ENCODE results near the gene YIPF3.
A peak's percentile ranks its signal among the peaks of the same experiment; 100 is the strongest.
"Not testable (repeated sequence)": the region's sequence is repeated elsewhere in the genome, so short reads cannot be mapped to it uniquely, and the experiment has no call there.

The YIPF3 gene

GRCh38 chr6:43509142-43509983, 7.4 kb downstream of the YIPF3 start:
- no peak for DNase-seq (ENCODE audit: low spot score)

DNA sequence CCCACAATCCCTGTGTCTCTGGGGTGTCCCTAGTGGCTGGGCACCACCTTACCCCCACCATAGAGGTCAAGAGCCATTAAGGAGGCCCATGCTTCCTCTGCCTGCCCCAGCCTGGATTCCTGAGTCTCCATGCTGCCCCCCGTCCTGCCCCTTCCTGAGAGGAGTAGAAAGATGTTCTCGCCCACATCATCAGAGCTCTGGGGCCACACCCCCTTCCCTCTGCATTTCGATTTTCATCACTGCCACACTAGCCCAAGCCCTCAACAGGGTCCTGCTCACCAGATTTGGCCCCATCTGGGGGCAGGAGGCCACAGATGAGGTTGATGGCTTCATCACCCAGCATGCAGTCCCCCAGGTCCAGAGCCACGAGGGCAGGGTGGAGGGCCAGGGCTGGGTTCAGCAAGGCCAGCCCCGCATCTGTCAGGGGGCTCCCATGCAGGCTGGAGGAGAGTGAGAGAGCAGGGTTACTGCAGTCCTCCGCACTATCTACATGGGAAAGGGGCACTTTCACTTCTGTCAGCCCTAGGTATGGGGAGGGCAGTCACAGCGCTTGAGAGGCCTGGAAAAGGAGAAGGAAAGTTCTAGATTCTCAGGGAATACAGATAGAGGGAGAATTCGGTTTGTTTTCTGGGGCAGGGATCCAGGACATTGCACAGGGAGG, 8.1 kb downstream of the YIPF3 start:
- no peak for DNase-seq (ENCODE audit: low spot score)

DNA sequence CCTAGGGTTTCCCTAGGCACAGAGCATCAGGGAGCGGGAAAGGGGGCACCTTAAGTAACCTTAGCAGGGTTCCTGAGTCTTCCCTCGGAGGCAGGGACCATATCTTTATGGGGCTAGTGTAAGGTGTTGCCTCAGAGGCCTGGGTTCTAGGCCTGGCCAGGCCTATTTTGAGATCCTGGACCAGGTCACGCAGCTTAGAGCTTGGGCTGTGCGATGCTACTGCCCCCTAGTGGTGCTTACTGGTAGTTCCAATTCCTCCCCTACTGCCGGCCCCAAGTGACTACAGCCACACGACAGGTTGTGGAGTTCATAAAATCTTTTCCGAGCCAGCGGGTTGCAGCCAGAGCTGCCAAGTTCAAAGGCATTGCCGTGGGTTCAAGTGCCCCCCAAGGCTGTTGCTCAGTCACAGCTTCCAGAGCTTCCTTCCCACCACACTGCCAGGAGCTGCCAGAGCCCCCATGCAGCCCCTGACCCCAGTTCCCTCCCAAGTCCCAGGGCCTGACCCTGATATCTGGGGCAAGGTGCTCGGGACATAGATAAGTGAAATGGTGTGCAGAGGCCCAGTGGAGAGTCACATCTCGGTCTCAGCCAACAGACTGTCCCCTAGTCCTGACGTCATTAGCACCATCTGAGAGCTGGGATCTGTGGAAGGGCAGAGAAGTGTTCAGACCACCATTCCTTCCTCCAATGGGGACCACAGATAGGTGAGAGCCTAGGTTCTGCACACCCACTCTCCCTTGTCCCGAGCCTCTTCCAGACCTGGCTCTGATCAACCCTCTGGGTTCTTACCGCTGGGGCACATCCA, 9.9 kb downstream of the YIPF3 start:
- peak; percentile 75 for DNase-seq (ENCODE audit: low spot score)

DNA sequence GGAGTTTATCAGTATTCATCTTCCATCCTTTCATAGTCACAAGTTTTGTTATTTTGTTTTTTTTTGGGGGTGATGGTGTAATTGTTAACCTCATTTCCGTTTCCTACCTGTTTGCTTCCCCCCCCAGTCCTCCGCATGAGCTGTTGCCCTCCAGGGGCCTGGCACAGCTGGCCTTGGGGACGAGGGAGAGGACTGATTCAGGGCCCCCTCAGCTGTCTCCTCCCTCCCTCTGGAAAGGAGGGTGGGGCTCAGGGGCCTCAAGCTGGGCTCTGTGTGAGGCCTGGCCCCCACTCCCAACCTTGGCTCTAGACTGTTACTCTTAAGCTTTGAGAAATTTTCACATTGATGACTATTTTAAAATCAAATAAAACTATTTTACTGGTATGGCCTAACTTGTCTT, 10.6 kb downstream of the YIPF3 start:
- no peak for DNase-seq (ENCODE audit: low spot score)

DNA sequence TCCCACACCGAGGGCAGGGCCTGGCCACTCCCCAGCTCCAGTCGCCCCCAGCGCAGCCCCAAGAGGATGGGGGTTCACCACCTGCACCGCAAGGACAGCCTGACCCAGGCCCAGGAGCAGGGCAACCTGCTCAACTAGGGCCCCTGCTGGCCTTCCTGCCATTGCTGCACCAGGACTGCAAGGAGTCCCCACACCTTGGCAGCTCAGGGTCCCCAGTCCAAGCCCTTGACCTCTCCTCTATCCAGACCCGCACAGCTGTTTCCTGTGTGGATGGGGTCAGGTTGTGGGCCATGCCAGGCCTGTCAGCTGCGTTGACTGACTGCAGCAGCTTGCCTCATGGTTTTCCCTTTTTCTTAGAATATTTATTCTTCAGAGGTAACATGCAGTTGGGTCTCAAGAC, 11.0 kb downstream of the YIPF3 start:
- DNase-seq (ENCODE audit: low spot score): no peak

GRCh38 chr6:43504756-43505593, 11.8 kb downstream of the YIPF3 start:
- no peak for DNase-seq (ENCODE audit: low spot score)

- DNase-seq (ENCODE audit: low spot score): no peak
Measured at GRCh38 chr6:43503443-43503842, 13.3 kb downstream of the YIPF3 start.

- no peak for DNase-seq (ENCODE audit: low spot score)
Measured at GRCh38 chr6:43502666-43503065, 14.1 kb downstream of the YIPF3 start.

GRCh38 chr6:43500921-43501320, 15.8 kb downstream of the YIPF3 start:
- DNase-seq (ENCODE audit: low spot score): no peak

- DNase-seq (ENCODE audit: low spot score): no peak
Measured at GRCh38 chr6:43499028-43499815, 17.5 kb downstream of the YIPF3 start.

- not testable (repeated sequence) for DNase-seq (ENCODE audit: low spot score)
Measured at GRCh38 chr6:43498291-43498690, 18.4 kb downstream of the YIPF3 start.

DNA sequence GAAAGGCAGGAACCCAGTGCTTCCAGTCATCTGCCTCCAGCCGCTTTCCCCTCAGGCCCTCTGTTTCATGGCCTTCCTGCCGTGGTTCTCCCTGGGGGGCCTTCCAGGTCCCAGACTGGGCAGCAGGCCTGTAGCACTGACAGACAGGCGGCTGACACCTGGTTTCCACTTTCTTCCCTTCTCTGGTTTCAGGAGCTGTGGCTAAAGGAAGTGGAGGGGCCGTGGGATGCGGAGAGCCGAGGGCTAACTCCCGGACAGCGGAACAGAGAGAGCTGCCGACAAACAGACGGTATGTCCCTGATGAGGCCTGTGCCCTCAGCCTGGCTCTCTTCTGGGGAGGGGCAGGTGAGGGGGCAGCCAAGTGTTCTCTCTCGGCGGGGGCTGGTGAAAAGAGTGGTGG, 19.0 kb downstream of the YIPF3 start:
- DNase-seq (ENCODE audit: low spot score): no peak

- no peak for DNase-seq (ENCODE audit: low spot score)
Measured at GRCh38 chr6:43497129-43497396, 19.7 kb downstream of the YIPF3 start.

GRCh38 chr6:43496370-43497128, 20.2 kb downstream of the YIPF3 start:
- DNase-seq (ENCODE audit: low spot score): no peak

DNA sequence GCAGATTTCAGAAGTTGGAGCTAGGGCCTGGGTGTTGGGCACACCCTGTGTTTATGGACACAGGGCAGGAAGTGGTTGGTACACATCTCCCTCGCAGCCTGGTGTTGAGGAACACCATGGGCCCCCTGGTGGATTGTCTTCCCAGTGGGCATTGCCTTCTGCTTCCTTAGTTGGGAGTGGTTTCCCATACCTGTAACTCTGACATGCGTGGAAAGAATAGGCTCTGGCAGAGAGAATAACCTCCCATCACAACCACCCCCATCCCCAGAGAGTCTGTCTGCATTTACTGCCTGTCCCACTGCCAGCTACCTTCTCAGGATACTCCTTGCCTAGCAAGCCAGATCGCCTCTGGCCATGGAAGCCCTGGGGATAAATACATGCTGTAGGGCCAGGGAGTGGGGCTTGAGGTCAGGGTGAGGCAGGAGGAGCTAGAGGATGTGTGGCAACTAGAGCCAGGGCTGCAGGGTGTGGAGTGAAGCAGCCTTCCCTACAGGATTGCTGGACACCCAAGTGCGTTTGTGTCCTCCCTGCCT, 21.3 kb downstream of the YIPF3 start:
- DNase-seq (ENCODE audit: low spot score): no peak

GRCh38 chr6:43494766-43495165, 22.0 kb downstream of the YIPF3 start:
- DNase-seq (ENCODE audit: low spot score): no peak

- no peak for DNase-seq (ENCODE audit: low spot score)
Measured at GRCh38 chr6:43494321-43494720, 22.4 kb downstream of the YIPF3 start.

GRCh38 chr6:43493833-43494232, 22.9 kb downstream of the YIPF3 start:
- no peak for DNase-seq (ENCODE audit: low spot score)

DNA sequence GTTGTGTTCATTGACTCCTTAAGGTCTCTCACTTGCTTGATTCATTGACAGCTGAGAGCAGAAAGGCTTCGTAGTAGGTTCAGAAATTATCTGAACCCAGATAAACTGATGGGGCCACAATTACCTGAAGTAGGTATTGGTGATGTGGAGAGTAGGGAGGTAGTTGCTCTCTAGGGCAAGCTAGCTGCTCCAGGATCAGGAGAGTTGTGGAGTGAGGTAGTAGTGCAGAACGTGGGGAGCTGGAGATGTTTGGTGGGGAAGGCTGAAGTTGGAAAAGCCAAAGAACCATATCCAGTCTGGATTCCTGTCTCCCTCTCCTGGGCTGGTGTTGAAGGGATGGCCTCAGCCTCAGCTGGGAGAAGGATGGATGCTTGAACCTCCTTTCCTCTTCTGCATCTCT, 23.5 kb downstream of the YIPF3 start:
- DNase-seq (ENCODE audit: low spot score): no peak

- DNase-seq (ENCODE audit: low spot score): no peak
Measured at GRCh38 chr6:43492673-43493072, 24.1 kb downstream of the YIPF3 start.
